Activated CD4-positive, alpha-beta T cell treated with anti-CD3 and anti-CD28 coated beads for 1 hour (primary cell): ENCODE measurements around the gene SRD5A1.
A peak's percentile ranks its signal among the peaks of the same experiment; 100 is the strongest.

Source experiments
- DNase-seq: peaks from one replicate; pipeline ENCODE4 v3.0.0-alpha.2; 2020

The SRD5A1 gene

DNA sequence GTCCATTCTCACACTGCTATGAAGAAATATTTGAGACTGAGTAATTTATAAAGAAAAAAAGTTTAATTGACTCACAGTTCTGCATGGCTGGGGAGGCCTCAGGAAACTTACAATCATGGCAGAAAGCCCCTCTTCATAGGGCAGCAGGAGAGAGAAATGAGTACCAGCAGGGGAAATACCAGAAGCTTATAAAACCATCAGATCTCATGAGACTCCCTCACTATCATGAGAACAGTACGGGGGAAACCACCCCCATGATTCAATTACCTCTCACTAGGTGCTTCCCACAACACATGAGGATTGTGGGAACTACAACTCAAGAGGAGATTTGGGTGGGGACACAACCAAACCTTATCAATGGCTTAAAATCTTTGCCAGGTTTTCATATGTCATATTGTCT lies 59.7 kb downstream of the SRD5A1 start:
- DNase-seq: no peak

DNA sequence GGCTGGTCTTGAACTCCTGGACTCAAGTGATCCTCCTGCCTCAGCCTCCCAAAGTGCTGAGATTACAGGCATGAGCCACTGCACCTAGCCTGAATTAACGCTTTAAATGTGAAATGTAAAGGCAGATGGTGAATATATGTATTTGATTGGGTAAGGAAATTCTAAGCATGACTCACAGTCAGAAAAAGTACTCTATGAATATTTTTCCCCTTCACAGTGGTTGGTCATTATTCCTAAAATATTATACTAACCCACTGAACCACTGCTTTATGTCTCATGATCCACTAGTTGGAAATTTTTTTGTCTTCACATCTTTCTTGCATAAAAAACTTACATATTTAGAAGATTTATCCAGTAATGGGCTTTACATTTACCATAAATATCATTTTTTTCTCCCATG lies 65.5 kb downstream of the SRD5A1 start:
- DNase-seq: no peak

DNA sequence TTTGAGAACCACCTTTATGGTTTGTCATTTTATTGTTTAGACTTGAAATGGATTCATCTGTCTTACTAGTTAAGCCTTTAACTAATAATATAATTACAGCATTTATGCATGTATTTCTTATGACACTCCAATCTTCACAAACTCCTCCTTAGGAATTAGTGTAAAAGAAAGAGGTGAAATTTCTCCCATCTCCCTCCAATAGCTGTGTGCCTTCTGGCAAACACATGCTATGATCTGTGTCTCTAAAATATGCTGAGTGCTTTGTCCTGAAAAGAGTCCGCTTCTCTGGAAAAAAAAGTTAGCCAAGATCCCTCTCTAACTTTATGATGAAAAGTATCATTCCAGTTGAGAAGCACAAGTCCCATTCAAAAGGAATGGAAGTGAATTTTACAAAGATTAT lies 66.1 kb downstream of the SRD5A1 start:
- DNase-seq: no peak

DNA sequence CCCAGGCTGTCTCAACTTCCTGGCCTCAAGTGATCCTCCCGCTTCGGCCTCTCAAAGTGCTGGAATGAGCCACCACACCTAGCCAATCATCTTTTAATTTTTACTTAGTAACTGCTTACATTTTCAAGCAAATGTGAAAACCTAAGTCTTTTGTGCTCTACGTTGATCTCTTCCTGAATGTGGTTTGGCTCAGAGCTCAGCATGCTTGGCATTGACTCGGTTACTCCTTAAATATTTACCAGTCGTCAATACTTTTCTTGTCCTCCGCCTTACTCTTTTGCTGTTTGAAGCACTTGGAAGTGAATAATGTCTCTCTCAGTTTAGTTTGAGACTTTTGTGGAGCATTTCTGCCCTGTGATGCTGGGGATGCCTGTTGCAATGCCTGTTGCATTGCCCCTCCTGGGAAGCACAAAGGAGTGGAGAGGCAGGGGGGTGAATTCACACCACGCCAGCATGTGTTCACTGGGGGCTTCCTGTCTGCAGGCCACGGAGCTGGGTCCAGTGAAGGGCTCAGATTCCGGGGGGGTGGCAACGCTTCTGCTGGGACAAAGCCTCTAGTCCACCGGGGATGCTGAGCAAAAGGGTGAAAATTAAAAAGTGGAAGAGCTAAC lies 66.9 kb downstream of the SRD5A1 start:
- DNase-seq: no peak

DNA sequence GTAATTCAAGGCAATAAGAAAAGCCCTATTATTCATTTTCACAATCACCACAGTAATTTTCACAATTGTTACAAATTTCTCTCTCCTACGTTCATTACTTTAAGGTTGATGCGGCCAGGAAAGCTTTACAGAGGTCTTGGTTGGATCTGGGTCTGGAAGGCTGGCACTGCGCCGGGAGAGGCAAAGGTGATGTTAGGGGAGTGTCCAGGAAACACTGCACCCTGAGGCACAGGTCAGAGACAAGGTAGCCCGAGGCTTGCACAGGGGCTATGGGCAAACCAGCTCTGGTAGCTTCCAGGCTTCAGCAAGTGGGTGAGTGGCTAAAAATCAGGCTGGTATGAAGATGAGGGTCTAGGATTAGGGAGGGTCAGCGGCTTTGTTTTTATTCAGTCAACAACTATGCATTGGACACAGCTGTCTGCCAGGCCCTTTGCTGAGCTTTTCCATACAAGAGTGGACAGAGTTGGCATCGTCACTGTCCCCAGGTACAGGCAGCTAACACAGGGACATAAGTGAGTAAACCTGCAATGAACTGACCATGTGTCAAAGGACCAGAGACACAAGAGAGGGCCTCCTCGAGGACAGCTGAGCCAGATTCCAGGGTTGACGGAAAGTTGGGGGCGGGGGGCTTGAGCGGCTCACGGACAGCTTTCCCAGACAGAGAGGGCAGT lies 67.6 kb downstream of the SRD5A1 start:
- no peak for DNase-seq

DNA sequence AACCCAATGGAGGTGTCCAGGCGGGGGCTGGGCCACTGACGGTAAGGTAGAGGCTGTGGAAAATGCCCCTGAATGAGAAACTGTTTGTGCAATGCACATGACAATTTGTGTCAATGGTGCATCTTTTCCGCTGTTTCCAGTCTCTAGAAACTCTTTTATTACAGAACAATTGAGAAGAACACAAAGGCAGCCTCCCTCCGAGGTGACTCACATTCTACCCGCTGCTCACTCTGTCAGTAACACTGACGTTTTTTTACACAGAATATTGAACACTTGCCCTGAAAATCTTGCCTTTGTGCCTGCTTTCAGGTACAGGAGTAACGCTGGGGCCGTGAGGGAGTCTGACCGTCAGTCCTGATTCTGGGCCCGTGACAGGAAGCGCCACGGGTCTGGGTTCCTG lies 68.3 kb downstream of the SRD5A1 start:
- DNase-seq: no peak

DNA sequence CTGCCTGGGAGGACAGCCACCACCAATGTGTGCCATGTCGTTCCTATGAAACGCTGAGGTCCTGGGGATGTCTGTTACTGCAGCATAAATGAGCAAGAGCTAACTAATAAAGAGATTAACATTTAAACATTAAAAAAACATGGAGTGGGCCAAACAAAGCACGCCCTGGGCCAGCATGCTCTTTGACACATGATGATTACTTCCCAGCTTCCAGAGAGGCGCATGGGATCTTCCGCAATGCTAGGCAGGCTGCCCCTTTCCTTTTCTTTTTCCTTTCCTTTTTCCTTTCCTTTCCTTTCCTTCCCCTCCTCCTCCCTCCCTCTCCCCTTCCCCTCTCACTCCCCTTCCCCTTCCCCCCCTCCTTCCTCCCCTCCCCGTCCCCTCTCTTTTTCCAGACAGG lies 69.4 kb downstream of the SRD5A1 start:
- no peak for DNase-seq

DNA sequence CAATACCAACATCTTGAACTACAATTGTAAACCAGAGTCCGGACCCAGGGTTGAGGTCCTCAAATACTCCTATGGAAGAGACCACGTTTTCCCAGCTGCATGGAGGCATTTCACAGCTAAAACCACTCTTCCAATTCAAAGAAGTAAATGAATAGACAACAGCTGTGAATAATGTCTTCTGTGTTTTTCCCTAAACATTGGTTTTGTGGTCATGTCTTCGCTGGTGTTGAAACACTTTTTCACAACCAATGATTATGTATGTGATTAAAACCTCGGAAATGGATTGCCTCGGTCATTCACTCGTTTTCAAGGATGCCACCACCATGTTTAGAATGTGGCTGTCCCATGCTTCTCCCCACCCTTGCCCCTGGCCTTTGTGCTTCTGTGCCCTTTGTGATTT lies 70.6 kb downstream of the SRD5A1 start:
- DNase-seq: no peak

DNA sequence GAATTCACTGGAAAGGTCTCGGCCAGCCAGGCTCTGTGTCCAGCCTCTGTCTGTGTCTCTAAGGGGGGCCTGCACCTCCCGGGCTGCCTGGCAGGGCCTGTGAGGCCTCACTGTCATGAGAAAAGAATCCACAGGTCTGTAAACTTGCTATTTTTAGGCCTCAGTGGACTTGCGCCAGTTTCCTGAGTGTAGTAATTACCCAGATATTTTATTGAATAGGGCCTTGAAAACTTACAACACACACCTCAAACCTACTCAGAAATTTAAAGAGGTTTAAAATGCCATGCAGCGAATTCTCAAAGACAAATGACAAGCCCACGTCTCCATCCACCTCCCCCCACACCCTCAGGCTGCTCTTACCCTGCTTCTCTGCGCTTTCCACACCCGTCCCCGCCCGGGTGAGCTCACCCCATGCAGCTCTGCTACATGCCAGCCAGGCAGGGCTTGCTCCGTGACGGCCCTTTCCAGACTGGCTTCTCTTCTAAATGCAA lies 71.2 kb downstream of the SRD5A1 start:
- no peak for DNase-seq

DNA sequence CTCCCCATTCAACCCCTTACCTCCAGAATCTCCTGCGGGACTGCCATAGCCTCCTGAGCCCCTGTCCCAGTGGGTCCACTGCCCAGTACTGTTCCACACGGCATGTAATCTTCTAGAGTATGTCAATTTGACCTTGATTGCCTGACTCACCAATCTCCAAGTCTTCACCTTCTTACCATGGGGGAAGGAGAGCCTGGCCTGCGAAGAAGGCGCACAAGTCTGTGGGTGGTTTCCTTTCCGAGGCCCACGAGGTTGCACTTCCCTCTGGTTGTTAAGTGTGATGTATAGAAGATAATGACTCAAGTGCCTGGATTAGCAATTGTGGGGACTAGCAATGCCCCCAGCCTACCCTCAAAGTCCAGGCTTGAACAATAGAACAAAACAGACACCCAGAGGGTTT lies 71.8 kb downstream of the SRD5A1 start:
- DNase-seq: no peak

DNA sequence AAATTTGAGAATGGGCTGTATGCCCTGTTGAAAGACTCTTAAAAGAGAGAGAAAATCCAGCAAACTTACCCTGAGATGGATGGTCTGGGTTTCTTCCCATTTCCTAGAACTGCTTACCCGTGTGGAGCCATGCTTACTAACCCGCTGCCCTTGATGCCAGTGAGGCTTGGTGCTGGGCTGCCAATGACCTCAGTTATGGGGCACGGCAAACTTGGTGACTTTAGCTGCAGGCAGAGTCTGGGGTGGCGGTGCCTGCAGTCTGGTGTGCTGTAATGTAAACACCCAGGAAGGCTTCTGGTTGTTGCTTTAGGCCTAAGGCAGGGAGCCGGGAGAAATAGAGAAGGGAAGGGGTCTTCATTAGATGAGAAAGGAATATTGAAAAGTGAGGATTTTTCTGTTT lies 72.7 kb downstream of the SRD5A1 start:
- DNase-seq: no peak

DNA sequence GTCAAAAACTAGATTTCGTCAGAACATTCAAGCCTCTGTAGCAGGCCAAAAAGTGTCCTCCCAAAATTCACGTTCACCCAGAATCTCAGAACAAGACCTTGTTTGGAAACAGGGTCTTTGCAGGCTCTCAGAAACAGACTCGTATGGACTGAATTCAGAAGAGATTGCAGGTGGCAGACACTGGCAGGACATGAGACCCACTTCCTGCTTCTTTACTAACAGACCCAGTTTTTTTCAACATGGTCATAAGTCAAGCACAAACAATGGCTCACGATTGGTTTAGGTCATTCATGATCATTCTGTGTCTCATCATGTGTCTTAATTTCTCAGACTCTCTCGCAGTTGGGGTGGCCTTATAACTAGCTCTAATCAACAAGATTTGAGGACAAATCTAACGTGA lies 74.6 kb downstream of the SRD5A1 start:
- no peak for DNase-seq

DNA sequence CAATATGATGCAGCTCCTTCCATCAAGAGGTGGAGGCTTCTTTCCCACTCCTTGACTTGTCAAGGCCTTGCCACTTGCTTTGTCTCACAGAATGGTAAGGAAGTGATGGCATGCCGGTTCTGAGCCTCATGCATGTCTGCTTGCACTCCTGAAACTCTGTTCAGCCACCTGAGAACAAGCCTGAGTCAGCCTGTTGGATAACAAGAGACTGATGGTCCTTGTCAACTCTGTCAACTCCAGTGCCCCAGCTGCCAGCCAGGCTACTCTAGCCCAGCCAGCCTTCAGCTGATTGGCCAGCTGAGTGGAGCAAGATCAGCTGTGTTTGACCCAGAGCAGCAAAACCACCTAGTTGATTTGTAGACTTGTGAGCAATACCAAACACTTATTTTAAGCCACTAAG lies 75.6 kb downstream of the SRD5A1 start:
- no peak for DNase-seq

DNA sequence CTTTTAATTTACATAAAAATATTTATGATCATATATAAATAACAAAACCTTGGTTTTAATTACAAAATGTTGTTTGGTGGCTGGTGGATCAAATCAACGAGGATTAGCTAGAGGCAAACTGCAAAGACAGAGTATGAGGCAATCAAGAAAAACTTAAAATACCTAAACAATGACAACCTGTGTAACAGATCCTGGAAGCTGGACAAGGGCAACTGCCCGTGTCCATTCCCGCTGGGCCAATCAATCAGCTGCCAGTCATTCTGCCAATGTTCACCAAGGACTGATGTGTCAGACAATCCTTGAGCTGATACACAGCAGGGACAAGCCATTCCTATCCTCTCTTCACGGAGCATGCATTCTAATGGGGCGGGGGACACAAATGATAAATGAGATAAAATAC lies 76.8 kb downstream of the SRD5A1 start:
- no peak for DNase-seq

DNA sequence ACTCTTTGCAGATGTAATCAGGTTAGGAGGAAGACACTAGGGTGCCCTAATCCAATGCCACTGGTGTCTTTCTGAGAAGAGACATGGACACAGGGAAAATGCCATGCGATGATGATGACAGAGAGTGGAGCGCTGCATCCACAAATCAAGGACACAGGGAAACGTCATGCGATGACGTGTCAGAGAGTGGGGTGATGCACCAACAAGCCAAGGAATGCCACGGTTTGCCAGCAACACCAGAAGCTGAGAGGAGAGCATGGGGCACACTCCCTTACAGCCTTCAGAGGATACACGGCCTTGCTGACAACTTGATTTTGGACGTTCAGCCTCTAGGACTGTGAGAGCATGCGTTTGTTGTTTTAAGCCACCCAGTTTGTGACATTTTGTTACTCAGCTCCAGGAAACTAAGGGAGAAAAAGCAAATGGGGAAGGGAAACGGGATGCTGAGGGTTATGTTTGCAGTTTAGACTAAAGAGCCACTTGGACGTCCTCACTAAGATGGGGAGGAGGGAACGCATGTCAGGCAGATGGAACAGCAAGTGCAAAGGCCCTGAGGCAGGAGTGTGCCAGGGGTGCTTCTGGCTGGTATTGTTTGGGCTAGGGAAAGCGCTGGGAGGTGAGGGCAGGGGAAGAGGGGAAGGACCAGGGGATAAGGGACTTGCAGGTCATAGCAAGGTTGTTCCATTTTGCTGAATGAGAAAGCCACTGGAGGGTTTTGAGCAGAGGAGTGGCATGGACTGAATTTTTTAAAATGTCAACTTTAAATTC lies 77.5 kb downstream of the SRD5A1 start:
- no peak for DNase-seq

DNA sequence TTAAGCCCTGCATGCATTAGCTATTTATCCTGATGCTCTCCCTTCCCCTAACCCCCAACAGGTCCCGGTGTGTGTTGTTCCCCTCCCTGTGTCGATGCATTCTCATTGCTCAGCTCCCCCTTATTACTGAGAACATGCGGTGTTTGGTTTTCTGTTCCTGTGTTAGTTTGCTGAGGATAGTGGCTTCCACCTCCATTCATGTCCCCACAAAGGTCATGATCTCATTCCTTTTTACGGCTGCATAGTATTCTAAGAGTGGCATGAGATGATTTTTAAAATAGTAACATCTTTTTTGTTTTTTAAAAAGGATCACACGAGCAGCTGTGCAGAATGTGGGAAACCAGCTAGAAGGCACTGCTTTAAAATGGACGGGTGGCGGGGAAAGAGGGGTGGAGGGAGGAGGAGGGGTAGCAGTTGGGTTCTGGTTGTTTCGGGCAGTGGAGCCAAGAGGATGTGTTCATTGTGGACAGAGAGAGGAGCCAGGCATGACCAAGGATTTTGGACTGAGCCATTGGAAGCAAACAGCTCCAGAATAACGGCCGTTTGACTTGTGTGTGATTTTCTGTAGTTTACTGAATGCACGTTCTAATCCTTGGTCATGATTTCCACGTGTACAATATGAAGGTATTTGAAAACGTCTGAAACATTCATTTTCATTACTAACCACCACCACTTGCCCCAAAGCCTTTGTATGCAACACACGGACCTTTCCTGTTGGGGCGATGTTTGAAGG lies 78.3 kb downstream of the SRD5A1 start:
- DNase-seq: no peak

DNA sequence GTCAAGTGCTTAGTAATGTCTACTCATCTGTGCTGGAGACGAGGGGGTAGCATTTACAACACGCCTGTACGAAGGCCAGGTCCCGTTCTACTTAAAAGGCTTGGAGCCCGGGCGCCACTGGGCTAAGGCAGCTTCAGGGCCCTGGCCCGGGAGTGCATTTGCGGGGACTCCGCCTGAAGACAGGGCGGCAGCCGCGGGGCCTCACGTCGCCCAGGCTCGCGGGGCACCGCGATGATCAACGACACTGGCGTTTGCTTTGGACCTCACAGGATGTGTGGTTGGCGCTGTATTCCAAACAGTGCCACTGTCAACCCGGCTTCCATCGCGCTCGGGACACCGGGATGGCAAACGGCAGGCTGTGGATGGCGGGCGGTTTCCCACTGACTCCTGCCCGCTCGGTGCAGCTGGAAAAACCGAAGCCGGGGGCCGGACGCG lies 78.9 kb downstream of the SRD5A1 start:
- peak; percentile 35 for DNase-seq

DNA sequence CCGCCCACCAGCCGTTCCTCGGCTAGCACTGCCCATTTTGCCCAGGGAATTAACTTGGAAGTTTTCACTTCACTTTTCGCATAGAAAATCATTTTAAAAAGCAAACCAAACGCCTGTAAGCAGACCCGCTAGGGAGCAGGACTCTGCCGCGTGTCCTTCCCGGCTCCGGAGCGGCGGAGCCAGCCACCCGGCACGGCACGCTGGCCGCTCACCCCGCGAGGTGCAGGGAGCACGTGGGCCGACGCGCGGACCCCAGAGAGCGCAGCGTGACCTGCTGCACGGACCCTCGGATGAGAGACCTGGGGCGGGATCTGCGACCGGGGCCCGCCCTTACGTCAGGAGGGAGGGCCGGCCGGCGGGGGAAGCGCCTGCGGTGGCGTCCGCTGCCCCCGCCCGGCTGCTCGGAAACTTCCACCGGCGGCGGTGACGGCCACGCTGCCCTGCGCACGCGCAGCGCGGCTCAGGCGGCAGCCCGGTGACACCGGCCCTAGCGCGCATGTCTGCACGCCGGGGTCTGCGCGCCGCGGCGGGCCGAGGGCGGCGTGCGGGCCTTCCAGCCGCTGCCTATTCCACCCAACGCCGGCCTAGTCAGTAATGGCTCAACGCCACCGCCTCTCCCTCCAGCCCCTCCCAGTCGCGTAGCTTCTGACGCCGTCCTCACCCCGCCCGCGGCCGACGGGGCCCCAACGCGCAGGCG lies 79.5 kb downstream of the SRD5A1 start:
- peak; percentile 96 for DNase-seq

DNA sequence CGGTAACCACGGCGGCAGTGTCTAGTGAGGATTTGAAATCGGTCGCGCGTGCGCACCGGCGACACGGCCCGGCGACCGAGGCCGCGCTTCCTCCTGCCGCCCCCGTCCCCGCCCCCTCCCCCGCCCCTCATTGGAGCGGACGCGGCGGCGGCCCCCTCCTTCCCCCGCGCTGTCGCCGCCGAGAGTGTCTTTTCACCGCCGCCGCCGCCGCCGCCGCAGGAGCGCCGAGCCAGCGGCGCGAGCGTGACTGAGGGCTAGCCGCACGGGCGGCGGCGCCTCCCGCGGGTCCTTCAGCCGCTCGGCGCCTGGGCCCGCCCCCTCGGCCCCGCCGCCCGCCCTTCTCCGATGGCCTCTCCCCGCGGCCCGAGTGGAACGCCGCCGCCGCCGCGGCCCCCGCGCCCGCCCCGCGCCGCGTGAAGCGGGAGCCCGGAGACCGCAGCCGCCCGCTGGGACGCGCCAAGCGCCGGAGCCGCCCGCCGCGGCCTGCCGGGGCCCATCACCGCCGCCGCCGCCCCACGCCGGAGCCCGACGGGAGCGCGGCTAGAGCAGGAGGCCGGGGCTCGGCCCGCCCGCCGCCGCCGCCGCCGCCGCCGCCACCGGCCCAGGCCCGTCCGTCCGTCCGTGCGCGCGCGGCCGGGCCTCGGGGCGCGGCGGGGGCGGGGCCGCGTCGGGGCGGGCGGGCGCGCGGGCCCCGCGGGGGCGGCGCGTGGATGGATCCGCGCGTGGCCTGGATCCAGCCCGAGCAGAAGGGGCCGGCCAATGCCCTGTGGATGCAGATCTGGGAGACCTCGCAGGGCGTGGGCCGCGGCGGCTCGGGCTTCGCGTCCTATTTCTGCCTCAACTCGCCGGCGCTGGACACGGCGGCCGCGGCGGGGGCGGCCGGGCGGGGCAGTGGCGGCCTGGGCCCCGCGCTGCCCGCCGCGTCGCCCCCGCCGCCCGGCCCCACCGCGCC lies 80.3 kb downstream of the SRD5A1 start, which contains the start of gene TENT4A:
Gene TENT4A, plus strand, starts transcription at position 159 of the 952 bp plus-strand sequence. Its CDS starts 552 bp downstream, at position 711.
- DNase-seq: no peak

DNA sequence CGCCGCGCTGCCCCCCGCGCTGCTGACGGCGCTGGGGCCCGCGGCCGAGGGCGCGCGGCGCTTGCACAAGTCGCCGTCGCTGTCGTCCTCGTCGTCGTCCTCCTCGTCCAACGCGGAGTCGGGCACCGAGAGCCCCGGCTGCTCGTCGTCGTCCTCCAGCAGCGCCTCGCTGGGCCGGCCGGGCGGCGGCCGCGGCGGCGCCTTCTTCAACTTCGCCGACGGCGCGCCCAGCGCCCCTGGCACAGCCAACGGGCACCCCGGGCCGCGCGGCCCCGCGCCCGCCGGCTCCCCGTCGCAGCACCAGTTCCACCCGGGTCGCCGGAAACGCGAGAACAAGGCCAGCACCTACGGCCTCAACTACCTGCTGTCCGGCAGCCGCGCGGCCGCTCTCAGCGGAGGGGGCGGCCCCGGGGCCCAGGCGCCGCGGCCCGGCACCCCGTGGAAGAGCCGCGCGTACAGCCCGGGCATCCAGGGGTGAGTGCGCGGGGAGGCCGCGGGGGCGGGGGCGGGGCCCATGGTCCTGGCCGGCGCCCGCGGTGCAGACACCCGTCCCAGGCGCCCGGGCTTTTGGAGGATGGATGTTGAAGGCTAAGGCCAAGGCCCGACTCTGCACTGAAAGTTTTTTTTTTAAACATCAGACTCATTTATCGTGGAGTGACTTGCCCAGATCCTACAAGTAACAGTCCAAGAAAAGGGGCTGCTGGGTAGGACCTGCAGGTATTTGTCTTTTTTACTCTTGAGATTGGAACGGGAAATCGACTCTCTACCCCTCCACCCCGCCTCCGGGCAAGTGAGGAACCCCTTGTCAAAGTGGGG lies 81.2 kb downstream of the SRD5A1 start:
- no peak for DNase-seq

DNA sequence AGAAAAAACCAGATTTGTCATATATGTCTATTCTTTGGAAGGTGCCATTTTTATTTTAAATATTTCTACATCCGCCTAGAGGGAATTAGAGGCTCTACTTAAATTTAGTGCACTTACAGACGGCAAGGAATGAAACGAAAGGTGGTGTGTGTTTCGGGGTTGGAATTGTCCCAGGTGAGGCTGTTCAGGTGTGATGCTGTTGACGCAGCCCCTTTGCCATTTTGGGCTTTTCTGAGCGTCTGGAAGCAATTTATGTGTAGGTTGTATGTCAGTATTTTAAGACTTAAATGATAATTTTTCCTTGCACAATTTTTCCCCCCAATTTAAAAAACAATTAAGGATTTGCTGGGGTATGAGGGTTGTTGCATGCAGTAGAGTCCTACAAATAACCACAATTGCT lies 82.0 kb downstream of the SRD5A1 start:
- DNase-seq: no peak
